Measurements from ENCODE around the gene LUC7L.

The LUC7L gene

DNA sequence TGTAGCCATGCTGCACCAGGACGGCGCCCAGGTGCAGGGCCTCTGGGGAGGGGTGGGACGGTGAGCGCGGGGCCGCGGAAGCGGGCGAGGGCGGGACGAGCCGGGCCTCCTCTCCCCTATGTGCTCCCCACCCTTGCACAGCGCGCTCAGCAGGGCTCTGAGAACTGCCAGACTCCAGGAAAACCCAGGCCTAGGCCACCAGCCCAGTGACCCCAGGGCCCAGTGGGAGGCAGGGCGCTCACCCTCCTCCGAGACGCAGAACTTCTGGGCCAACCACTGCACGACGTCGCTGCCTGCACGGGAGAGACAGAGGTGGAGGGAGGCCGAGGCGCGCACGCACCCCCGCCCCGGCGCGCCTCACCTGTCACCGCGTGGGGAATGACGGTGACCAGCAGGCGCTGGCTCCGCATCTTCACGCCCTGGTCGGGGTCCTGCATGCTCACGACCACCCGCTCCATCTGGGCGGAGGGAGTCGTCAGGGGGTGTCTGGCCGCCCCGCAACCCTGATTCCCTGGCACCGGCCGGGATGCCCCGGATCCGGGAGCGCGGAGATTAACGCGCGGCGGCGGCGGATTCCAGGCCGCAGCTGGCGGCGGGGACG, 45.9 kb upstream of the LUC7L start:
- no peak overlapping the region for H2AK5ac ChIP-seq (ENCODE audit: low read length)
- peak overlapping the region; percentile 76 for H3K4me2 ChIP-seq (ENCODE audit: low read length)
- peaks cover 24% of the 10 kb centered on the region for H3K27me3 ChIP-seq (ENCODE audit: insufficient read depth, low read length)
- H3K36me3 ChIP-seq (ENCODE audit: control insufficient read depth in 1 of 2, insufficient read depth in 2 of 2, low read length in 2 of 2), result no peaks in the 10 kb centered on the region
- H3K4ac ChIP-seq (ENCODE audit: low read depth, low read length), result no peak overlapping the region
- H3K79me2 ChIP-seq (ENCODE audit: control insufficient read depth, insufficient read depth, low read length, poor library complexity), result no peaks in the 10 kb centered on the region
- H3K18ac ChIP-seq (ENCODE audit: low read length), result no peak overlapping the region
- no peaks in the 10 kb centered on the region for H3K79me1 ChIP-seq (ENCODE audit: low read length)
- no peak overlapping the region for H2BK12ac ChIP-seq (ENCODE audit: low read length)
- peak overlapping the region; percentile 29 for H3K4me3 ChIP-seq (ENCODE audit: low read depth, low read length)
- H2BK120ac ChIP-seq (ENCODE audit: insufficient read depth, low read length, poor library complexity), result no peak overlapping the region
- no peak overlapping the region for H3K9ac ChIP-seq (ENCODE audit: low read length)
- no peak overlapping the region for H3K14ac ChIP-seq (ENCODE audit: low read length)
- no peak for DNase-seq
- no peak overlapping the region for H2BK5ac ChIP-seq (ENCODE audit: low read depth, low read length, poor library complexity)
- H2AFZ ChIP-seq (ENCODE audit: insufficient read depth, low read length, poor library complexity), result no peak overlapping the region
- H4K8ac ChIP-seq (ENCODE audit: low read depth, low read length), result no peak overlapping the region
- no peak overlapping the region for H3K23ac ChIP-seq (ENCODE audit: low read length)
- no peak overlapping the region for H4K91ac ChIP-seq (ENCODE audit: low read depth, low read length)
- H3K4me1 ChIP-seq (ENCODE audit: control insufficient read depth in 1 of 2, insufficient read depth in 2 of 2, low read length in 2 of 2), result peaks cover 0 to 6% of the 10 kb centered on the region in 2 experiments
- no CpG with 5 or more reads among the region's 58 CpGs for WGBS (ENCODE audit: extremely low coverage, insufficient coverage, insufficient read length)
- H4K12ac ChIP-seq (ENCODE audit: low read depth, low read length), result no peak overlapping the region
- peaks cover 3% of the 10 kb centered on the region for H3K9me3 ChIP-seq (ENCODE audit: insufficient read depth, low read depth, low read length)
- no peak overlapping the region for H3K27ac ChIP-seq (ENCODE audit: low read depth, low read length)

DNA sequence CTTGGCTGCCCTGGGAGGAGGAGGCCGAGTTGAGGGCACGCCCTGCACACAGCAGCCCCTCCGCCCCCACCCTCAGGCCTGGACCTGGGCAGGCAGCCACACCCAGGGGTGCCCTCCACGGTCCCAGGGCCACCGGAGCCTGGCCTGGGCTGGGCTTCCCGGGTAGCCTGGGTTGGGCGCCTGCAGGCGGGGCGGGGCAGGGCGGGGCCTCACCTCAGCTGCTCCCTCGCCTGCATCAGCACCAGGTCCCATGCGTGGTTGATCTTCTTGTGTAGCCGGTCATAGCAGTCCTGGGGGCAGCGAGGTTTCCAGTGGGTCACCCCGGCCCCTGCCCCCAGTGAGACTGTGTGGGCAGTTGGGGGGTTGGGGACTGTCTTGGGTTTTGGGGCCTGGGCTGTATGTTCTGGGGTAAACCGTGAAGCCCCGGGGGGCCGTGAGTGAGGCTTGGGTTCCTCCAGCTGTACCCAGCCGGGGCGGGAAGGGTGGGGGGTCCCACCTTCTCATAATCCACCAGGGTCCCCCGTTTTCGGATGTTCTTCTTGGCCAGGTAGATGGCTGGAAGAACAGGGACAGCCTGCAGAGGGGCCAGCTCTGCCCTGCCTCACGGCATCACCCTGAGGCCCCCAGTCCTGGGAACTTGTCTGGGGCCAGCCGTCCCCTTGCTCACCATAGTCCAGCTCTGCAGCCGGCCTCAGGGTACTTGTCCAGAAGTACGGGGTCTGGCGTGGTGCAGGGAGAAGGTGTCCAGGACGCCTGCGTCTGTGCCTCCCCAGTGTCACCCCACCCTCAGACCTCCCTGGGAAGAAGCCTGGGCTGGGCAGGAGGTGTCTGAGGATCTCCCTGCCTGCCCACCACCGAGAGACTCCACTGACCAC, 44.5 kb upstream of the LUC7L start:
- Histone ChIP-seq H3K4me3 (ENCODE audit: low read depth, low read length) (no peak overlapping the region), H4K8ac (ENCODE audit: low read depth, low read length) (no peak overlapping the region), H3K4ac (ENCODE audit: low read depth, low read length) (no peak overlapping the region), H3K36me3 (ENCODE audit: control insufficient read depth in 1 of 2, insufficient read depth in 2 of 2, low read length in 2 of 2) (no peaks in the 10 kb centered on the region), H3K14ac (ENCODE audit: low read length) (no peak overlapping the region), H3K4me1 (ENCODE audit: control insufficient read depth in 1 of 2, insufficient read depth in 2 of 2, low read length in 2 of 2) (peaks cover 0 to 6% of the 10 kb centered on the region in 2 experiments), H3K9me3 (ENCODE audit: insufficient read depth, low read depth, low read length) (peaks cover 3% of the 10 kb centered on the region), H2AFZ (ENCODE audit: insufficient read depth, low read length, poor library complexity) (no peak overlapping the region), H4K91ac (ENCODE audit: low read depth, low read length) (no peak overlapping the region), H2AK5ac (ENCODE audit: low read length) (no peak overlapping the region), H3K27ac (ENCODE audit: low read depth, low read length) (no peak overlapping the region), H3K23ac (ENCODE audit: low read length) (no peak overlapping the region), H3K79me2 (ENCODE audit: control insufficient read depth, insufficient read depth, low read length, poor library complexity) (no peaks in the 10 kb centered on the region), H3K4me2 (ENCODE audit: low read length) (no peak overlapping the region), H2BK5ac (ENCODE audit: low read depth, low read length, poor library complexity) (no peak overlapping the region), H3K18ac (ENCODE audit: low read length) (no peak overlapping the region), H2BK120ac (ENCODE audit: insufficient read depth, low read length, poor library complexity) (no peak overlapping the region), H2BK12ac (ENCODE audit: low read length) (no peak overlapping the region), H3K27me3 (ENCODE audit: insufficient read depth, low read length) (peaks cover 15% of the 10 kb centered on the region), H3K79me1 (ENCODE audit: low read length) (no peaks in the 10 kb centered on the region), H3K9ac (ENCODE audit: low read length) (no peak overlapping the region), H4K12ac (ENCODE audit: low read depth, low read length) (no peak overlapping the region)
- peak in 1 of 2 donors; percentile 36 for DNase-seq
- no CpG with 5 or more reads among the region's 30 CpGs for WGBS (ENCODE audit: extremely low coverage, insufficient coverage, insufficient read length)

GRCh38 chr16:272633-273546, 43.6 kb upstream of the LUC7L start:
- WGBS (ENCODE audit: extremely low coverage, insufficient coverage, insufficient read length), result no CpG with 5 or more reads among the region's 36 CpGs
- peak; percentile 31 to 57 for DNase-seq
- H3K18ac ChIP-seq (ENCODE audit: low read length), result no peak overlapping the region

More at GRCh38 chr16:272633-273546, 43.6 kb upstream of the LUC7L start:
- no peak overlapping the region for H3K27ac ChIP-seq (ENCODE audit: low read depth, low read length)
- H3K79me2 ChIP-seq (ENCODE audit: control insufficient read depth, insufficient read depth, low read length, poor library complexity), result no peaks in the 10 kb centered on the region
- no peak overlapping the region for H2AFZ ChIP-seq (ENCODE audit: insufficient read depth, low read length, poor library complexity)
- no peaks in the 10 kb centered on the region for H3K79me1 ChIP-seq (ENCODE audit: low read length)
- H3K4me2 ChIP-seq (ENCODE audit: low read length), result no peak overlapping the region
- no peak overlapping the region for H2BK5ac ChIP-seq (ENCODE audit: low read depth, low read length, poor library complexity)
- no peak overlapping the region for H3K23ac ChIP-seq (ENCODE audit: low read length)
- no peak overlapping the region for H3K9ac ChIP-seq (ENCODE audit: low read length)
- H3K4me1 ChIP-seq (ENCODE audit: control insufficient read depth in 1 of 2, insufficient read depth in 2 of 2, low read length in 2 of 2), result peaks cover 0 to 6% of the 10 kb centered on the region in 2 experiments
- no peak overlapping the region for H2AK5ac ChIP-seq (ENCODE audit: low read length)
- no peak overlapping the region for H3K14ac ChIP-seq (ENCODE audit: low read length)
- H4K12ac ChIP-seq (ENCODE audit: low read depth, low read length), result no peak overlapping the region
- H3K4me3 ChIP-seq (ENCODE audit: low read depth, low read length), result no peak overlapping the region
- peaks cover 5% of the 10 kb centered on the region for H3K9me3 ChIP-seq (ENCODE audit: insufficient read depth, low read depth, low read length)
- H3K36me3 ChIP-seq (ENCODE audit: control insufficient read depth in 1 of 2, insufficient read depth in 2 of 2, low read length in 2 of 2), result no peaks in the 10 kb centered on the region
- no peak overlapping the region for H2BK12ac ChIP-seq (ENCODE audit: low read length)
- H3K27me3 ChIP-seq (ENCODE audit: insufficient read depth, low read length), result peaks cover 15% of the 10 kb centered on the region
- H4K8ac ChIP-seq (ENCODE audit: low read depth, low read length), result no peak overlapping the region
- H4K91ac ChIP-seq (ENCODE audit: low read depth, low read length), result no peak overlapping the region
- H3K4ac ChIP-seq (ENCODE audit: low read depth, low read length), result no peak overlapping the region
- H2BK120ac ChIP-seq (ENCODE audit: insufficient read depth, low read length, poor library complexity), result no peak overlapping the region
